ENCODE measurements around the gene SMARCC2. TPM values are rescaled to one million over a fixed set of nuclear protein-coding genes. Genes with fewer than 3 reads are reported as not detected.
A peak's percentile ranks its signal among the peaks of the same experiment; 100 is the strongest.

The SMARCC2 gene
- polyA plus RNA-seq, 2 of the 4 experiments (the other 2 are of a cell fraction): 51.9 to 83.9 TPM

- ChIA-PET CTCF (interaction anchor here (0.8 to 15.7 kb wide), 8 partner anchors 9 to 81 kb away, joined by 4 to 204 read pairs (median 7); partner anchors contain the start of genes MYL6, MYL6B, SMARCC2 and ZC3H10), POLR2A (interaction anchor here (0.6 to 2.0 kb wide), 17 partner anchors 9 to 561 kb away, joined by 3 to 40 read pairs (median 4); partner anchors contain the start of genes MYL6, MYL6B, PA2G4 and PTGES3)
- Histone ChIP-seq H3K4me2 (peak overlapping the region; percentile 83), H3K27ac (peak overlapping the region; percentile 55 to 77), H3K4me3 (peak overlapping the region; percentile 31; the same call in 2 of the 3 replicates), H3K9me3 (no peaks in the 10 kb centered on the region), H3K4me1 (peaks cover 25% of the 10 kb centered on the region)
- no peak for DNase-seq (ENCODE audit: low read depth in 1 of 2, low spot score in 1 of 2)
- FAIRE-seq: no peak
- no peak for ATAC-seq
- WGBS (ENCODE audit: missing lambda C conversion rate): 10% methylated on average over 8 of the region's 8 CpGs
- TF ChIP-seq JUN (IDR thresholded peaks at IDR 0.05) (0 out of 5 replicates have a peak, but pooled peaks of 1 of the 2 experiments have one; percentile 21), RNF2 (IDR thresholded peaks at IDR 0.05; ENCODE audit: borderline replicate concordance, low read depth) (no peak)
These were observed 61.8 kb downstream of the SMARCC2 start for GRCh38 chr12:56127485-56127887.

GRCh38 chr12:56126732-56127239 lies 62.5 kb downstream of the SMARCC2 start:
- Histone ChIP-seq H3K27ac (peak overlapping the region in 1 of 2 experiments; percentile 77; a peak in 3 of 6 replicates), H3K9me3 (no peaks in the 10 kb centered on the region), H3K4me1 (peaks cover 25% of the 10 kb centered on the region), H3K4me2 (peak overlapping the region; percentile 83), H3K4me3 (no peak overlapping the region)
- DNase-seq (ENCODE audit: low read depth in 1 of 2, low spot score in 1 of 2) (no peak), FAIRE-seq (no peak), ATAC-seq (no peak)
- ChIA-PET CTCF (interaction anchor here (0.5 to 15.7 kb wide), 24 partner anchors 8 to 296 kb away, joined by 3 to 204 read pairs (median 5); partner anchors contain the start of genes ANKRD52, MYL6, SMARCC2 and ZC3H10), POLR2A (interaction anchor here (1.0 kb wide), 1 partner anchor 9 kb away, joined by 3 read pairs; the partner anchor contains the start of gene ZC3H10)
- TF ChIP-seq MAX (IDR thresholded peaks at IDR 0.05): no peak
- TF ChIP-seq ZSCAN20 (CRISPR knock-in tag; IDR thresholded peaks at IDR 0.05): no peak
- no peak for TF ChIP-seq JUNB (IDR thresholded peaks at IDR 0.05)
- no peak for TF ChIP-seq USF2 (IDR thresholded peaks at IDR 0.05)
- TF ChIP-seq POLR2A (IDR thresholded peaks at IDR 0.05; ENCODE audit: low read length): no peak
- no peak for TF ChIP-seq MAFK (IDR thresholded peaks at IDR 0.05; ENCODE audit: partially characterized antibody)
- TF ChIP-seq HEYL (CRISPR knock-in tag; IDR thresholded peaks at IDR 0.05): no peak
- 86% methylated on average over 3 of the region's 3 CpGs for WGBS (ENCODE audit: missing lambda C conversion rate)

GRCh38 chr12:56124133-56124532 lies 65.2 kb downstream of the SMARCC2 start:
- Histone ChIP-seq H3K9me3 (no peaks in the 10 kb centered on the region), H3K27ac (no peak overlapping the region), H3K4me2 (no peak overlapping the region), H3K4me3 (no peak overlapping the region), H3K4me1 (peaks cover 28% of the 10 kb centered on the region)
- DNase-seq (ENCODE audit: low read depth in 1 of 2, low spot score in 1 of 2): no peak
- ChIA-PET CTCF (interaction anchor here (0.9 to 15.7 kb wide), 7 partner anchors 16 to 99 kb away, joined by 3 to 204 read pairs (median 4); partner anchors contain the start of genes MYL6 and SMARCC2), POLR2A (interaction anchor here (1.0 kb wide), 1 partner anchor 65 kb away, joined by 3 read pairs; the partner anchor contains the start of gene SMARCC2)
- 89% methylated on average over 4 of the region's 4 CpGs for WGBS (ENCODE audit: missing lambda C conversion rate)
- no peak for TF ChIP-seq EHF (CRISPR knock-in tag; IDR thresholded peaks at IDR 0.05)
- TF ChIP-seq CHD2 (IDR thresholded peaks at IDR 0.05; ENCODE audit: low read length, partially characterized antibody): no peak
- no peak for TF ChIP-seq POLR2AphosphoS2 (conservative IDR thresholded peaks at IDR 0.05; ENCODE audit: low read length)
- no peak for TF ChIP-seq HOXB13 (CRISPR knock-in tag; IDR thresholded peaks at IDR 0.05; ENCODE audit: low read depth)
- TF ChIP-seq KDM1A (IDR thresholded peaks at IDR 0.05; ENCODE audit: low read depth): no peak
- no peak for TF ChIP-seq REST (IDR thresholded peaks at IDR 0.05)
- no peak for TF ChIP-seq ZFP36 (IDR thresholded peaks at IDR 0.05; ENCODE audit: borderline replicate concordance, partially characterized antibody)
- no peak for TF ChIP-seq MAFK (IDR thresholded peaks at IDR 0.05; ENCODE audit: partially characterized antibody)
- TF ChIP-seq POLR2A (IDR thresholded peaks at IDR 0.05; ENCODE audit: low read length): no peak
- no peak for TF ChIP-seq ELK1 (IDR thresholded peaks at IDR 0.05; ENCODE audit: low read depth, low read length)
- TF ChIP-seq FOSB (CRISPR knock-in tag; IDR thresholded peaks at IDR 0.05): no peak
- TF ChIP-seq BCL3 (IDR thresholded peaks at IDR 0.05): no peak
- TF ChIP-seq ZNF302 (CRISPR knock-in tag; IDR thresholded peaks at IDR 0.05): no peak
- no peak for TF ChIP-seq EP300 (IDR thresholded peaks at IDR 0.05)
- TF ChIP-seq EHMT2 (IDR thresholded peaks at IDR 0.05; ENCODE audit: low read depth): no peak
- TF ChIP-seq RFX5 (IDR thresholded peaks at IDR 0.05): no peak
- no peak for TF ChIP-seq CEBPB (IDR thresholded peaks at IDR 0.05)
- TF ChIP-seq ESRRA (IDR thresholded peaks at IDR 0.05; ENCODE audit: borderline replicate concordance, low read length): no peak
- TF ChIP-seq HOXA7 (CRISPR knock-in tag; IDR thresholded peaks at IDR 0.05): no peak
- ATAC-seq: no peak
- FAIRE-seq: no peak
